Panc1 (cell line): Measurements from ENCODE around the gene SUN1.

ENCODE experiments used
- CTCF ChIP-seq: fragments of 450-650 bp; IDR thresholded peaks from 2 replicates; pipeline ENCODE4 v1.5.1; 2017; ENCODE audit warnings: mild to moderate bottlenecking
- POLR2AphosphoS5 ChIP-seq: IDR thresholded peaks from 2 replicates; pipeline ENCODE4 v1.6.1; 2012; ENCODE audit warnings: mild to moderate bottlenecking, low read depth, low read length, moderate library complexity
- REST ChIP-seq, 2 experiments: IDR thresholded peaks; 2 replicates each; pipeline ENCODE4 v1.6.1; 2011 to 2012; ENCODE audit warnings: low read depth in 2 of 2, control low read depth in 1 of 2, low read length in 1 of 2, mild to moderate bottlenecking in 1 of 2, moderate library complexity in 1 of 2; ENCODE audit not compliant: insufficient read depth in 1 of 2
- SIN3A ChIP-seq: IDR thresholded peaks from 2 replicates; pipeline ENCODE4 v1.6.1; 2012; ENCODE audit warnings: low read depth, mild to moderate bottlenecking, low read length, moderate library complexity, borderline replicate concordance; ENCODE audit not compliant: insufficient read depth
- TCF7L2 ChIP-seq: IDR thresholded peaks from 2 replicates; pipeline ENCODE4 v1.6.1; 2011; ENCODE audit warnings: mild to moderate bottlenecking, low read depth, low read length, inconsistent platforms

GRCh38 chr7:843230-843629 is 11.0 kb downstream of the SUN1 start:
- TF ChIP-seq CTCF (no peak), POLR2AphosphoS5 (no peak), SIN3A (no peak), REST (IDR thresholded peaks at IDR 0.05; ENCODE audit: insufficient read depth in 1 of 2, low read depth in 2 of 2, low read length in 1 of 2) (no peak), TCF7L2 (no peak)
